HG02885 (cell line): ENCODE measurements around the gene AFF3.
A peak's percentile ranks its signal among the peaks of the same experiment; 100 is the strongest.
"Not testable (repeated sequence)": the region's sequence is repeated elsewhere in the genome, so short reads cannot be mapped to it uniquely, and the experiment has no call there.

ENCODE experiments used
- ATAC-seq: cut with Tn5 transposase; IDR thresholded peaks from one replicate; pipeline ENCODE4 v1.9.1; 2021; ENCODE audit warnings: mild to moderate bottlenecking; ENCODE audit not compliant: unreplicated experiment, poor library complexity

Gene AFF3

GRCh38 chr2:100151832-100152231, 9.4 kb upstream of the AFF3 start:
- ATAC-seq, result not testable (repeated sequence)

GRCh38 chr2:100151310-100151709, 8.9 kb upstream of the AFF3 start:
- no peak for ATAC-seq

- ATAC-seq, result no peak
Observed at GRCh38 chr2:100148883-100149282, 6.5 kb upstream of the AFF3 start.

- no peak for ATAC-seq
Observed at GRCh38 chr2:100146657-100146960, 4.2 kb upstream of the AFF3 start.

GRCh38 chr2:100145893-100146656, 3.7 kb upstream of the AFF3 start:
- ATAC-seq, result no peak

- ATAC-seq, result no peak
Observed at GRCh38 chr2:100143286-100143685, 896 bp upstream of the AFF3 start.

- peak; percentile 14 for ATAC-seq
Observed at GRCh38 chr2:100141906-100142305, 484 bp downstream of the AFF3 start.

- no peak for ATAC-seq
Observed at GRCh38 chr2:100140582-100140981, 1.8 kb downstream of the AFF3 start.

GRCh38 chr2:100137866-100138570, 4.4 kb downstream of the AFF3 start:
- no peak for ATAC-seq

- no peak for ATAC-seq
Observed at GRCh38 chr2:100137318-100137717, 5.1 kb downstream of the AFF3 start.

GRCh38 chr2:100136310-100136709, 6.1 kb downstream of the AFF3 start:
- ATAC-seq, result peak; percentile 65

- no peak for ATAC-seq
Observed at GRCh38 chr2:100135415-100135814, 7.0 kb downstream of the AFF3 start.

- peak; percentile 50 for ATAC-seq
Observed at GRCh38 chr2:100130595-100131391, 11.6 kb downstream of the AFF3 start.

- no peak for ATAC-seq
Observed at GRCh38 chr2:100126897-100127401, 15.4 kb downstream of the AFF3 start.

- ATAC-seq, result no peak
Observed at GRCh38 chr2:100126201-100126600, 16.2 kb downstream of the AFF3 start.

- ATAC-seq, result no peak
Observed at GRCh38 chr2:100125626-100126025, 16.8 kb downstream of the AFF3 start.

GRCh38 chr2:100124761-100125160, 17.6 kb downstream of the AFF3 start:
- ATAC-seq, result no peak

GRCh38 chr2:100121124-100121718, 21.2 kb downstream of the AFF3 start:
- no peak for ATAC-seq

- ATAC-seq, result no peak
Observed at GRCh38 chr2:100119235-100119634, 23.2 kb downstream of the AFF3 start.

- peak; percentile 86 for ATAC-seq
Observed at GRCh38 chr2:100113990-100114433, 28.4 kb downstream of the AFF3 start.

- ATAC-seq, result no peak
Observed at GRCh38 chr2:100110614-100111000, 31.8 kb downstream of the AFF3 start.
